ENCODE data around the gene ADK.

Gene ADK

GRCh38 chr10:74643596-74643975 is 492.6 kb downstream of the ADK start:
- Mint-ChIP-seq H3K27me3 (no peaks in the 10 kb centered on the region), H3K4me3 (no peak overlapping the region), H3K36me3 (peaks cover 25% of the 10 kb centered on the region), H3K4me1 (ENCODE audit: low read depth) (peaks cover 7% of the 10 kb centered on the region), H3K9me3 (ENCODE audit: low read depth) (peaks cover 4% of the 10 kb centered on the region), H3K27ac (no peak overlapping the region)

- Mint-ChIP-seq H3K27me3 (no peaks in the 10 kb centered on the region), H3K36me3 (peaks cover 30% of the 10 kb centered on the region), H3K9me3 (ENCODE audit: low read depth) (peaks cover 4% of the 10 kb centered on the region), H3K27ac (no peak overlapping the region), H3K4me3 (no peak overlapping the region), H3K4me1 (ENCODE audit: low read depth) (peaks cover 7% of the 10 kb centered on the region)
Observed at GRCh38 chr10:74644738-74645137, 493.7 kb downstream of the ADK start.

GRCh38 chr10:74645692-74646091 is 494.7 kb downstream of the ADK start:
- no peak overlapping the region for H3K27ac Mint-ChIP-seq
- peaks cover 11% of the 10 kb centered on the region for H3K4me1 Mint-ChIP-seq (ENCODE audit: low read depth)
- no peaks in the 10 kb centered on the region for H3K27me3 Mint-ChIP-seq
- H3K9me3 Mint-ChIP-seq (ENCODE audit: low read depth), result peaks cover 4% of the 10 kb centered on the region
- H3K36me3 Mint-ChIP-seq, result peaks cover 27% of the 10 kb centered on the region
- no peak overlapping the region for H3K4me3 Mint-ChIP-seq

- peaks cover 22% of the 10 kb centered on the region for H3K36me3 Mint-ChIP-seq
- no peaks in the 10 kb centered on the region for H3K27me3 Mint-ChIP-seq
- H3K27ac Mint-ChIP-seq, result no peak overlapping the region
- no peak overlapping the region for H3K4me3 Mint-ChIP-seq
- H3K4me1 Mint-ChIP-seq (ENCODE audit: low read depth), result peaks cover 18% of the 10 kb centered on the region
- no peaks in the 10 kb centered on the region for H3K9me3 Mint-ChIP-seq (ENCODE audit: low read depth)
Observed at GRCh38 chr10:74650613-74651012, 499.6 kb downstream of the ADK start.

- Mint-ChIP-seq H3K27me3 (no peaks in the 10 kb centered on the region), H3K9me3 (ENCODE audit: low read depth) (no peaks in the 10 kb centered on the region), H3K4me1 (ENCODE audit: low read depth) (peaks cover 13% of the 10 kb centered on the region), H3K4me3 (no peak overlapping the region), H3K36me3 (peaks cover 17% of the 10 kb centered on the region), H3K27ac (peak overlapping the region; percentile 43)
Observed at GRCh38 chr10:74651565-74651964, 500.5 kb downstream of the ADK start.

GRCh38 chr10:74652664-74653063 is 501.6 kb downstream of the ADK start:
- Mint-ChIP-seq H3K27ac (no peak overlapping the region), H3K4me1 (ENCODE audit: low read depth) (peaks cover 13% of the 10 kb centered on the region), H3K4me3 (no peak overlapping the region), H3K27me3 (no peaks in the 10 kb centered on the region), H3K36me3 (peaks cover 21% of the 10 kb centered on the region), H3K9me3 (ENCODE audit: low read depth) (no peaks in the 10 kb centered on the region)

- H3K4me3 Mint-ChIP-seq, result no peak overlapping the region
- peaks cover 31% of the 10 kb centered on the region for H3K36me3 Mint-ChIP-seq
- H3K27ac Mint-ChIP-seq, result no peak overlapping the region
- H3K27me3 Mint-ChIP-seq, result no peaks in the 10 kb centered on the region
- H3K9me3 Mint-ChIP-seq (ENCODE audit: low read depth), result no peaks in the 10 kb centered on the region
- no peaks in the 10 kb centered on the region for H3K4me1 Mint-ChIP-seq (ENCODE audit: low read depth)
Observed at GRCh38 chr10:74658511-74658910, 507.5 kb downstream of the ADK start.

- H3K27me3 Mint-ChIP-seq, result no peaks in the 10 kb centered on the region
- no peak overlapping the region for H3K4me3 Mint-ChIP-seq
- peaks cover 24% of the 10 kb centered on the region for H3K36me3 Mint-ChIP-seq
- H3K9me3 Mint-ChIP-seq (ENCODE audit: low read depth), result no peaks in the 10 kb centered on the region
- H3K27ac Mint-ChIP-seq, result no peak overlapping the region
- H3K4me1 Mint-ChIP-seq (ENCODE audit: low read depth), result no peaks in the 10 kb centered on the region
Observed at GRCh38 chr10:74662635-74663034, 511.6 kb downstream of the ADK start.

GRCh38 chr10:74669210-74669609 is 518.2 kb downstream of the ADK start:
- H3K36me3 Mint-ChIP-seq, result peaks cover 27% of the 10 kb centered on the region
- no peaks in the 10 kb centered on the region for H3K27me3 Mint-ChIP-seq
- no peak overlapping the region for H3K4me3 Mint-ChIP-seq
- no peaks in the 10 kb centered on the region for H3K4me1 Mint-ChIP-seq (ENCODE audit: low read depth)
- H3K27ac Mint-ChIP-seq, result no peak overlapping the region
- no peaks in the 10 kb centered on the region for H3K9me3 Mint-ChIP-seq (ENCODE audit: low read depth)

GRCh38 chr10:74671716-74672115 is 520.7 kb downstream of the ADK start:
- Mint-ChIP-seq H3K4me3 (no peak overlapping the region), H3K9me3 (ENCODE audit: low read depth) (no peaks in the 10 kb centered on the region), H3K36me3 (peaks cover 30% of the 10 kb centered on the region), H3K27me3 (no peaks in the 10 kb centered on the region), H3K4me1 (ENCODE audit: low read depth) (peaks cover 2% of the 10 kb centered on the region), H3K27ac (no peak overlapping the region)

GRCh38 chr10:74672430-74673165 is 521.6 kb downstream of the ADK start:
- no peak overlapping the region for H3K27ac Mint-ChIP-seq

GRCh38 chr10:74674927-74675326 is 523.9 kb downstream of the ADK start:
- Mint-ChIP-seq H3K27ac (peak overlapping the region; percentile 50), H3K9me3 (ENCODE audit: low read depth) (no peaks in the 10 kb centered on the region), H3K4me3 (no peak overlapping the region), H3K36me3 (peaks cover 37% of the 10 kb centered on the region), H3K27me3 (no peaks in the 10 kb centered on the region), H3K4me1 (ENCODE audit: low read depth) (peaks cover 4% of the 10 kb centered on the region)

More at GRCh38 chr10:74672430-74673165, 521.6 kb downstream of the ADK start:
- no peaks in the 10 kb centered on the region for H3K9me3 Mint-ChIP-seq (ENCODE audit: low read depth)
- H3K36me3 Mint-ChIP-seq, result peaks cover 34% of the 10 kb centered on the region
- no peak overlapping the region for H3K4me3 Mint-ChIP-seq
- H3K4me1 Mint-ChIP-seq (ENCODE audit: low read depth), result peaks cover 2% of the 10 kb centered on the region
- H3K27me3 Mint-ChIP-seq, result no peaks in the 10 kb centered on the region

- no peaks in the 10 kb centered on the region for H3K9me3 Mint-ChIP-seq (ENCODE audit: low read depth)
- H3K27ac Mint-ChIP-seq, result no peak overlapping the region
- peaks cover 35% of the 10 kb centered on the region for H3K36me3 Mint-ChIP-seq
- H3K4me1 Mint-ChIP-seq (ENCODE audit: low read depth), result peaks cover 4% of the 10 kb centered on the region
- no peaks in the 10 kb centered on the region for H3K27me3 Mint-ChIP-seq
- no peak overlapping the region for H3K4me3 Mint-ChIP-seq
Observed at GRCh38 chr10:74675484-74675883, 524.5 kb downstream of the ADK start.

- H3K36me3 Mint-ChIP-seq, result peaks cover 28% of the 10 kb centered on the region
- H3K4me1 Mint-ChIP-seq (ENCODE audit: low read depth), result peaks cover 20% of the 10 kb centered on the region
- H3K27ac Mint-ChIP-seq, result no peak overlapping the region
- H3K4me3 Mint-ChIP-seq, result no peak overlapping the region
- H3K9me3 Mint-ChIP-seq (ENCODE audit: low read depth), result no peaks in the 10 kb centered on the region
- no peaks in the 10 kb centered on the region for H3K27me3 Mint-ChIP-seq
Observed at GRCh38 chr10:74677951-74678350, 526.9 kb downstream of the ADK start.

GRCh38 chr10:74681917-74682627 is 531.1 kb downstream of the ADK start:
- Mint-ChIP-seq H3K27ac (peak overlapping the region; percentile 28), H3K9me3 (ENCODE audit: low read depth) (no peaks in the 10 kb centered on the region), H3K4me3 (no peak overlapping the region), H3K4me1 (ENCODE audit: low read depth) (peaks cover 19% of the 10 kb centered on the region), H3K27me3 (no peaks in the 10 kb centered on the region), H3K36me3 (peaks cover 24% of the 10 kb centered on the region)
